HG03460 (cell line): ENCODE measurements around the gene POLL.
"Not testable (repeated sequence)": the region's sequence is repeated elsewhere in the genome, so short reads cannot be mapped to it uniquely, and the experiment has no call there.

ENCODE experiments used
- ATAC-seq: cut with Tn5 transposase; IDR thresholded peaks from one replicate; pipeline ENCODE4 v1.9.1; 2021; ENCODE audit not compliant: unreplicated experiment

The POLL gene

DNA sequence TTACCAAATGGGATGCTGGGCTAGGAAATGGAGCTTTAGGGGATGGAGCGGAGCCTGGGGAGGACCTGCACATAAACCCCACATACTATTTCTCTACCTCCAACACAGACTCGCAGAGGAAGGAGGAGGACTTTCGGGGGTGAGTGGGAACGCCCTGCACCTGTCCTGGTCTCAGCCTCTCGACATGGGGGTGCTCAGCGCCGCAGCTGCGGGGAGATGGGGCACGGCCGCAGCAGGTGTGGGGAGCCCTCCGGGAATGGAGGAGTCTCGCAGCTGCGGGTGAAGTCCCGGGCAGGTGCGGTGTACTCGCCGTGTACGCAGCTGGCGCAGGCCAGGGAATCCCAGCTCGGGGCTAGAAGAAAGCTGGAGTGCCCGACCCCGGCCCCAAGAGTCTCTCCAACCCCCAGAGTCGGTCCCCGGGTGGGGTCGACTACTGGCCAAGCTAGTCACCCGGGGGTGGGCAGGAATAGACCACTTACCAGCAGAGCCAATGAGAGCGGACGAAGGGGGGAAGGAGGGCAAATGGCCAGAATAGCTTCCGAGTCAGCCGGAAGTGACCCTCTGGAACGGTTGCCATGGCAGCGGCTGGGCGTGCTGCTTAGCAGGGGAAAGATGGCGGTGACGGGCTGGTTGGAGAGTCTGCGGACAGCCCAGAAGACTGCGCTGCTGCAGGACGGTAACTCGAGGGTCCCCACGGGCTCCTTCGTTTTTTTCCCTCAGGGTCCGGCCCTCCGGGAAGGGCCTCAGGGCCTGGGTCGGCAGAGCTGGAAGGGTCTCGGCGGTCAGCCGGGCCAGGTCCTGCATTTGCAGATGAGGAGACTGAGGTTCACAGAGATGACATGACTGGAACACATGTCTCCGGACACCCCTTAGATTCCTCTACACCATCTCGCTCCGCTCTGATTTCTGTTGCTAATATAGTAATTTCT lies at the start of gene POLL, which contains the start of gene DPCD:
Gene POLL (minus strand): TSS at position 533 of the 929 bp plus-strand sequence. CDS start 897 bp downstream, outside the sequence.
Gene DPCD (plus strand): TSS at position 597 of the 929 bp plus-strand sequence. CDS start 16 bp downstream, at position 613.
- ATAC-seq, result peak; percentile 96

GRCh38 chr10:101633510-101633909 lies 45.5 kb upstream of the POLL start:
- not testable (repeated sequence) for ATAC-seq

- no peak for ATAC-seq
Measured at GRCh38 chr10:101631821-101632475, 43.9 kb upstream of the POLL start.

- no peak for ATAC-seq
Measured at GRCh38 chr10:101630633-101630920, 42.5 kb upstream of the POLL start.

DNA sequence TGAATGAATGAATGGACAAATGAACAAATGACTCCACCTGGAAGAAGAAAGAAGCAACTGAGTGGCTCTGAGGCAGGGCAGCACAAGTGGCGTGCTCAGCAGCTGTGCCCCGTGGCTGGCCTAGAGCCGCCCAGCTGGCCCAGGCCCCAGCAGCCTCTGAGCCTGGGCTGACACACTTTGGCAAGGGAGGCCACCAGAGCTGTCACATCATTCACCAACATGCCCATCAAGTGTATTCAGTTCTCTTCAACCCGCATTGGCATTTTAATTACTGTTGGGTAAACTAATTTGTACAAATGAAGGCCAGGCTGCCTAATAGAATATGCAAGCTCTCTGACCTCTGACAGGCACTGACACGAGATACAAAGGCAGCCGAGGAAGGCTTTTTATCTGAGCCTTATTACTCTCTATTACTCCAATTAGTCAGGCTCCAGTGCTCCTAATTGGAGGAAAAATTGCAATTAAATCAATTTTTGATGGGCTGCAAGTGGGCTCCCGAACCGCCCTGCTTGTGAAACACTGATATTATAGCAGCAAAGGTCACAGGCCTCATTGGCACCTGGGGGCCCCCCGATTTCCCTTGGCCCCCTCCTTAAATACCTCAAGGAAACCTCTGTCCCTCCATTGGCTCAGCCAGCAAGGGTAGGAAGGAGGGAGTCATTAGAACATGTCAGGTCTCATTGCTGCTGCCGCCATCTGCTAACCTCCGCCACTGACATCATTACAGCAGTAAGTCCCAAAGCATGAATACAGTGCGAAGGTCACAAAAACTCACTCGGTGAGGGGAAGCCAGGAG lies 42.0 kb upstream of the POLL start:
- ATAC-seq, result no peak

- no peak for ATAC-seq
Measured at GRCh38 chr10:101625821-101626412, 37.9 kb upstream of the POLL start.

DNA sequence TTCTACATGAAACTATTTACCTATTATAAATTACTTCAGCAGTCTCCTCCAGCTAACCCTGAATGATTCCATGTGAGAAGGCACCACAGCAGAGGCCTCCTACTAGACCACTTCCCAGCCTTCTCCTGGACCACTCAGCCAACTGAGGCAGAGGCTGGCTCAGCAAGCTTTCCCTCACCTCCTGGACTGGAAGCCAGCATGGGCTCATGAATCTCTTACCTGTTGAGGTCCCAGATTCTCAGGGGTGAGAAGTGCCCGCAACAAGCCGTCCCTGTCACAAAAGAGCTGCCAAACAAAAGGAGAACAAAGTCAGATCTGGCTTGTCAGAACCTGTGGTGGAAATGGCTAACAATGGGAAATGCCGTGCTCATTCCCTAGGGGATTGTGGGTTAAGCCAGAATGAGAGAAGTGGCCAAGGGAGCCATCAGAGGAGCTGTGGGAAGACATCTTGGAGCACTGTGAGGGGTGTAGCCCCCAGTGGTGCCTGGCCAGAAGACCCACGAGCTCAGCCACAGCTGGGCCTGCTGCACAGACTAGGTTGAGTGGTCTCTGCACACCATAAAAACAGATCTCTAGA lies 36.6 kb upstream of the POLL start:
- no peak for ATAC-seq

DNA sequence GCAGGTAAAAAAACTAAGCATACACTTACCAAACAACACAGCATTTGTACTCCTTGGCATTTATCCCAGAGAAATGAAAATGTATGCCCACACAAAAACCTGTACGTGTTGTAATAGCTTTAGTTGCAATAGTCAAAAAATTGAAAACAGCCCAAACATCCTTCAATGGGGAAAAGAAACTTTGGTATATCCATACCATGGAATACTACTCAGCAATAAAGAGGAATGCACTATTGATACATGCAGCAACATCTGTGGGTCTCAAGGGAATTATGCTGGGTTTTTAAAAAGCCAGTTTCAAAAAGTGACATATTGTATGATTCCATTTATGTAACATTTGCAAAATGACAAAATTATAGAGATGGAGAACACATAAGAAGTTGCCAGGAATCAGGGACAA lies 35.5 kb upstream of the POLL start:
- ATAC-seq, result no peak

DNA sequence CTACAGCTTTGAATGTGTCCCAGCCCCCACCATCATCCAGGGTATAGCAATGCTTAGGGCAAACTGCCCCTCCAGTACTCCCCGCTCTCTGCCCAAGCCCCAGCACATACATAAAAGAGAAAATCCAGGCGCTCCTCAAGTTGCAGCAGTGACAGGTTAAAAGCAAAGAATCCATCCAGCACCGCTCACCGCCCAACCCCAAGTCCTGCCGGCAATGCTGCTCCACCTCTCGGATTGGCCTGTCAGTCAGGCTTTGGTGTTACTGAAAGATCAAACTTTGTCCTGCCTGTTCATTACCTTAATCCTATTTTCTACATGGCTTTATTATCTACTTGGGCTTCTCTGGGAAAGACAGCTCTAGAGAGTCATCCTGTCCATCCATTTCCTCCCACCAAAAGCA lies 31.9 kb upstream of the POLL start:
- no peak for ATAC-seq

DNA sequence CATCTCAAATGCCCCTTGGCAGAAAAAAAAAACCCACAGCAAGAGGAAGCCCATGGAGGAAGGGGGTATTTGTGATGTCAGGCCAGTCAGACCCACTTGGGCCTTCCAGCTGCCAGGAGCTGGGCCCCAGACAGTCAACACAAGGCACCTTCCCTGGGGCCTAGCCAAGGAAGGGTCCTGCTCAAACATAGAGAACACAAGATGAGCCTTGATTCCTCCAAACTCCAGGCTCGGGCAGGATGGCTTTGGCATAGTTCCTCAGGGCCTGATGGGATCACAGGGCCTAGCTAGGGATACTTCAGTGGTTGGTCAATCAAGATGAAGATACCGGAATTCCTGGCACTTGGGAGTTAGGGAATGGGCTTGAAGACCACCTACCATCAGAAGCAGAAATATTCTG lies 30.8 kb upstream of the POLL start:
- ATAC-seq, result no peak

GRCh38 chr10:101617824-101618568 lies 29.9 kb upstream of the POLL start:
- ATAC-seq, result no peak

GRCh38 chr10:101617102-101617823 lies 29.2 kb upstream of the POLL start:
- no peak for ATAC-seq

- no peak for ATAC-seq
Measured at GRCh38 chr10:101616415-101617101, 28.5 kb upstream of the POLL start.

DNA sequence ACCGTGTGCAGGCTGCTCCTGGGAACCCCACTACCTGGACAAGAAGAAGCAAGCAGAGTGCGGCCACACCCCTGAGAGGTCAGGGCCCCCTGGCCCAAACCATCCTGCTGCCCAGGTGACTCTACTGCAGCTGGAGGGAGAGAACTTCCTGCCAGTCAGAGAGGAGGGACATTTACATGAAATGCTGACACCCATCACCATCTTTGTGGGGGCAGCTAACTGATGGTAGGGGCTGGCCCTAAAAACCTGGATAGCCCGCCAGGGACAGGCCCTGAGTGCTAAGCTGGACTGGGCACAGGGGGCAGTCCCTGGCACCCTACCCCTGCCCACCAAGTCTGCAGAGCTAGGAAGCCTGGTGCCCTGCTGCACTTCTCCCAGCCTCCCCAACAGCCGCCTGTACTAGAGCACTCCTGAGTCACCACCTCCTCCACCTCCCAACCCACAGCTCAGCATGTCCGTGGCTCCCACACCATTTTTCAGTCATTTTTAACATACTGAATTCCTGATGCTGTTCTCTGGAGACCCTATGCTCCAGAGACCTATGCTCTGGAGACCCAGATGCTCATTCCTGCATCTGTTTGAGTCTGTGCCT lies 27.6 kb upstream of the POLL start:
- no peak for ATAC-seq

DNA sequence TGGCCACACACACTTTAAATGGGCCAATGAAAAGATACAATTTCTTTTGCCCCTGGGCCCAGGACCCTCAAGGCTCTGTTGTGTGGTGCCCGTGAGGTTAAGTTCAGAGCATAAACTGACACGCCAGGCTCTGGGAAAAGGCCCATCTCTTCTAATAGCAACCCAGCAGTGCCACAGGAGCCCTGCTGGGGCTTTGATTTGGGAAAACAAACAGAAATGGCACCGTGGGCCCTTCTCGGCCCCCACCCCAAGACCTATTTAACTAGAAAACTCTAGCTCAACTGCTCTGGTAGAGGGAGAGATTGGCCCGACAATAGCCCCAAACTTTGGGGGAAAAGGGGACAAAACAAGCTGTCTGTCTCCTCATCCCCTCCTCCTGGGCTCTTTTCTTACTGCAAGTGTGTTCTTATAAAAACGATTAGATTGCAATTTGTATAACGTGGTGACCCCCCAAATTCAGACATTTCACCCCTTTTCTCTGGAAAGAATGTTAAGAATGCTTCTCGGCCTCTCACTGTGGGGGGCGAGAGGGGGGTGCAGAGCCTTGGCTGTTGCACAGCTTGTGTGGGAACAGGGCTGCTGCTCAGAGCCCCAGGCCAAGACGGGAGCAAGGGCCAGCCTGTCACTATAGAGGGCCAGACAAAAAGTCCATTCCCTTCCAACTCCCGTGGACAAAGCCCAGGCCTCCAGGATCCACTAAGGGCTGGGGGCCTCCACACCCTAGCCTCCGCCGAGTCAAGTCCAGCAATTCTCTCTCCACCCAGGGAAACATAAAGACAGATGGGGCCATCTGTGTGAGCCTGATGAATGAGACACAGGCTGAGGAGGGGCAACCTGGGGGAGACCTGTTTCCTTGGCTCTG lies 26.8 kb upstream of the POLL start:
- no peak for ATAC-seq

DNA sequence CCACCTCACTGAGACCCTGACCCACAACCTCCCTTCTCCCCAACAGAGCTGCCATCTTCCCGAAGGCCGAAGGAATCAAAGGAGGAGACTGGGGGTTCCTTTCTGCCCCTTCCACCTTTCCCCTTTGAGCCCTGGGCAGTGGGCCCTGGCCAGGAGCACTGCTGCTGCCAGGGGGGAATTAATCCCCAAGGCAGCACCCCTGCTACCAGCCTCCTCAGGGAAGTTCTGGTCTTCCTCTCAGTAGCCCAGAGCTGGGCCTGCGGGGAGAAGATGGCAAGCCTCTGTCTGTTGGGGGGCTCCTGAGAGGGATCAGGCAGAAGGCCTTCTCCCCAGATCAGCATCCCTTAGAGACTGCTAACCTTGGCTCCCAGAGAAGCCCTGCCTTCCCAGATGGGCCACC lies 25.6 kb upstream of the POLL start:
- no peak for ATAC-seq

DNA sequence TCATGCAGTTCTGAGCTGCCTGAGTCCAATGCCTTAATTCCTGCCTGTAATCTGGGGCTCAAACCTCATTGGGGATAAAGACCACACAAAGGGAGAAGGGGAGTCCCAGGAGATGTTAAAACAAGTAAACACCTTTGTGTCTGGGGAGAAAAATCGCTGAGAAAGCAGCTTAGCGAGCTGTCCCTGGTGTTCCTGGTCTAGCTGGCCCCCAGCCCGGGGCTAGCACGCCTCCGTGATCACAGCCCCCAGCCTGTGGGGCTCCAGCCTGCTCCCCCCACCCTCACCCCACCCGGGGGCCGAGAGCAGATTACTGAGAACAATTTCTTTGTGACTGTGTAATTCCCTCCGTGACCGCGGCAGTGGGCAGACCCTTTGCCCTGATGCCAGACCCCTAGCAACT lies 24.8 kb upstream of the POLL start:
- ATAC-seq, result no peak

DNA sequence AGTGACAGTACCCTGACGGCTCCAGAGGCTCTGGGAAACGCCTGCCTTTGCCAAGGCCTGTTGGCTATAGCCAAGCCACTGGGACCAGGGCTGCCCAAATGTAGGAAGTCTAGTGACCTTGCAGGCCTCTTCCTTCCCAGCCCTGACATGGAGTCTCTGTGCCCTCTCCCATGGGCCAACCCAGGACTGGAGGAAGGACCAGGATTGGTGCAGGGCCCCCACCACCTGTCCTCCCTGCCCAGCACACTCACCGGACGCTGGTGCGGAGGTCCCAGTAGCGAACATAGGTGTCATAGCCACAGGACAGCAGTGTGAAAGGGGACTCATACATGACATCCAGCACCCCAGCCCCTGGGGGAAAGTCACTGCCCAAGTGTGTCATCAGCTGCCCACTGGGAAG lies 24.0 kb upstream of the POLL start:
- no peak for ATAC-seq
